HepG2 (cell line): Measurements from ENCODE around the gene TTC32.

Source experiments
- CEBPG ChIP-seq: IDR thresholded peaks from 2 replicates; pipeline ENCODE4 v1.6.1; 2016
- CTCF ChIP-seq: sonication (generic); formaldehyde crosslinking; IDR thresholded peaks from 2 replicates; pipeline ENCODE4 v1.5.0; 2020; ENCODE audit warnings: mild to moderate bottlenecking, missing genetic modification reagents, moderate library complexity
- ETV6 ChIP-seq: sonication (generic); formaldehyde crosslinking; conservative IDR thresholded peaks from 2 replicates; pipeline ENCODE4 v1.4.0; 2020; ENCODE audit warnings: missing genetic modification reagents
- HBP1 ChIP-seq: IDR thresholded peaks from 2 replicates; pipeline ENCODE4 v1.6.1; 2016; ENCODE audit warnings: low read depth, control low read depth
- HNRNPLL ChIP-seq: fragments of 200-400 bp; formaldehyde crosslinking; IDR thresholded peaks from 2 replicates; pipeline ENCODE4 v1.6.1; 2017; ENCODE audit warnings: mild to moderate bottlenecking, low read depth, low read length; ENCODE audit not compliant: poor library complexity, severe bottlenecking
- LBX2 ChIP-seq: sonication (generic); formaldehyde crosslinking; IDR thresholded peaks from 2 replicates; pipeline ENCODE4 v1.5.0; 2020; ENCODE audit warnings: missing genetic modification reagents, mild to moderate bottlenecking, borderline replicate concordance
- POLR2A ChIP-seq, 2 experiments: IDR thresholded peaks; 2 replicates each; pipeline ENCODE4 v1.6.1; 2011; ENCODE audit warnings: low read depth in 2 of 2, low read length in 2 of 2, mild to moderate bottlenecking in 1 of 2, moderate library complexity in 1 of 2; ENCODE audit not compliant: insufficient read depth in 1 of 2
- RARG ChIP-seq: sonication (generic); formaldehyde crosslinking; IDR thresholded peaks from 2 replicates; pipeline ENCODE4 v1.4.0; 2020; ENCODE audit warnings: low read depth, mild to moderate bottlenecking, missing genetic modification reagents
- RNF2 ChIP-seq: fragments of 450-650 bp; conservative IDR thresholded peaks from 2 replicates; pipeline ENCODE4 v1.6.1; 2016; ENCODE audit warnings: low read depth
- SP2 ChIP-seq: sonication (generic); formaldehyde crosslinking; IDR thresholded peaks from 2 replicates; pipeline ENCODE4 v1.5.1; 2020; ENCODE audit warnings: mild to moderate bottlenecking, missing genetic modification reagents
- ZBTB21 ChIP-seq: sonication (generic); formaldehyde crosslinking; IDR thresholded peaks from 2 replicates; pipeline ENCODE4 v1.4.0; 2020; ENCODE audit warnings: missing genetic modification reagents
- ZMAT3 ChIP-seq: sonication (generic); formaldehyde crosslinking; conservative IDR thresholded peaks from 2 replicates; pipeline ENCODE4 v1.7.0; 2021; ENCODE audit warnings: missing genetic modification reagents
- ZNF317 ChIP-seq: sonication (generic); formaldehyde crosslinking; IDR thresholded peaks from 2 replicates; pipeline ENCODE4 v1.5.0; 2020; ENCODE audit warnings: mild to moderate bottlenecking, missing genetic modification reagents

- TF ChIP-seq RARG (CRISPR knock-in tag) (no peak), HBP1 (CRISPR knock-in tag) (no peak), LBX2 (CRISPR knock-in tag) (no peak), SP2 (CRISPR knock-in tag) (no peak), CEBPG (no peak), ZNF317 (no peak), ETV6 (no peak), CTCF (CRISPR knock-in tag) (no peak), ZBTB21 (no peak), RNF2 (no peak), HNRNPLL (no peak), POLR2A (IDR thresholded peaks at IDR 0.05; ENCODE audit: insufficient read depth in 1 of 2, low read depth in 2 of 2, low read length in 2 of 2) (no peak), ZMAT3 (CRISPR knock-in tag) (no peak)
These were observed 15.5 kb downstream of the TTC32 start for GRCh38 chr2:19886261-19886660.
